A549 (cell line): ENCODE measurements around the gene HACL1. TPM values are rescaled to one million over a fixed set of nuclear protein-coding genes. Genes with fewer than 3 reads are reported as not detected.
"Not testable (repeated sequence)": the region's sequence is repeated elsewhere in the genome, so short reads cannot be mapped to it uniquely, and the experiment has no call there.

Experiments used
- ATAC-seq, 2 experiments: fragments of 200-7000 bp in 1 of 2; fragments of >200 bp in 1 of 2; cut with Nextera tagmentation in 1 of 2; cut with Tn5 transposase in 1 of 2; 3 replicates each; pipeline versions ENCODE4 v1.8.0 to v1.9.1; 2018 to 2020; ENCODE audit warnings: mild to moderate bottlenecking in 1 of 2, moderate library complexity in 1 of 2
- CTCF ChIA-PET: fragments of 300-600 bp; sonication (Branson Sonifier 250); formaldehyde crosslinking; extraction: SDS; loops from one replicate; lab custom pipeline; 2021; ENCODE audit warnings: antibody characterized with exemption, inconsistent platforms; lab: Yijun Ruan, JAX
- POLR2A ChIA-PET: fragments of 350-600 bp; formaldehyde crosslinking; extraction: SDS; loops from one replicate; lab custom pipeline; 2021; ENCODE audit warnings: antibody characterized with exemption, inconsistent platforms; lab: Yijun Ruan, JAX
- DNase-seq, 2 experiments: peaks; one replicate each; pipeline versions ENCODE4 v3.0.0 to v3.0.0-alpha.2; 2011 to 2016; ENCODE audit warnings: low read depth in 1 of 2, low spot score in 1 of 2
- FAIRE-seq: peaks from 2 replicates; lab custom pipeline; 2011; peaks lifted over from hg19 to GRCh38; lab: Jason Lieb, UNC
- H3K27ac ChIP-seq, 2 experiments: fragments of >200 bp; sonication (Bioruptor Twin); formaldehyde crosslinking; 3 replicates each; pipeline ENCODE4 v1.5.1; 2016 to 2017
- H3K4me1 ChIP-seq: fragments of >200 bp; sonication (Bioruptor Twin); formaldehyde crosslinking; 3 replicates; pipeline ENCODE4 v1.6.1; 2016
- H3K4me2 ChIP-seq: fragments of >200 bp; sonication (Bioruptor Twin); formaldehyde crosslinking; 3 replicates; pipeline ENCODE4 v1.6.1; 2016
- H3K4me3 ChIP-seq: fragments of >200 bp; sonication (Bioruptor Twin); formaldehyde crosslinking; 3 replicates; pipeline ENCODE4 v1.5.1; 2016
- H3K9me3 ChIP-seq: fragments of >200 bp; sonication (Bioruptor Twin); formaldehyde crosslinking; 3 replicates; pipeline ENCODE4 v1.6.1; 2016
- CBX8 ChIP-seq: fragments of 200-600 bp; sonication (generic); IDR thresholded peaks from 2 replicates; pipeline ENCODE4 v1.6.1; 2016
- CHD2 ChIP-seq: fragments of 150-350 bp; IDR thresholded peaks from 2 replicates; pipeline ENCODE4 v1.6.1; 2014; ENCODE audit warnings: low read length; ENCODE audit not compliant: partially characterized antibody
- CHD4 ChIP-seq: fragments of 200-600 bp; sonication (generic); IDR thresholded peaks from 2 replicates; pipeline ENCODE4 v1.6.1; 2016; ENCODE audit warnings: antibody characterized with exemption, mild to moderate bottlenecking, borderline replicate concordance
- EHF ChIP-seq: fragments of 250-450 bp; sonication (Bioruptor Pico); IDR thresholded peaks from 2 replicates; pipeline ENCODE4 v1.5.0; 2020; ENCODE audit warnings: mild to moderate bottlenecking
- HEYL ChIP-seq: fragments of 250-450 bp; sonication (Bioruptor Pico); IDR thresholded peaks from 2 replicates; pipeline ENCODE4 v1.8.0; 2021; ENCODE audit warnings: mild to moderate bottlenecking, moderate library complexity
- KDM1A ChIP-seq: fragments of 200-600 bp; sonication (generic); IDR thresholded peaks from 2 replicates; pipeline ENCODE4 v1.6.1; 2016; ENCODE audit warnings: low read depth, mild to moderate bottlenecking
- NFE2L2 ChIP-seq: fragments of 150-350 bp; conservative IDR thresholded peaks from 2 replicates; pipeline ENCODE4 v1.6.1; 2014; ENCODE audit warnings: low read length
- POLR2A ChIP-seq: IDR thresholded peaks from 2 replicates; pipeline ENCODE4 v1.6.1; 2012; ENCODE audit warnings: mild to moderate bottlenecking, low read length
- RCOR1 ChIP-seq: fragments of 150-350 bp; IDR thresholded peaks from 2 replicates; pipeline ENCODE4 v1.6.1; 2014; ENCODE audit warnings: antibody characterized with exemption, low read length, low read depth
- TFCP2L1 ChIP-seq: fragments of 250-450 bp; sonication (Bioruptor Pico); IDR thresholded peaks from 2 replicates; pipeline ENCODE4 v1.5.0; 2021; ENCODE audit warnings: mild to moderate bottlenecking
- ZC3H11A ChIP-seq: fragments of 450-650 bp; IDR thresholded peaks from 2 replicates; pipeline ENCODE4 v1.6.1; 2014; ENCODE audit warnings: antibody characterized with exemption, mild to moderate bottlenecking
- WGBS: methylation state at CpG from one replicate; pipeline ENCODE4 v1.1.6; 2017; ENCODE audit errors: missing lambda C conversion rate; 5-methylcytosine and 5-hydroxymethylcytosine counted together
- polyA plus RNA-seq, 4 experiments: library from polyadenylated mRNA; depleted of rRNA in 3 of 4; stranded (reverse); fragments of >200 nt; fragmentation: RNase III in 1 of 4; extraction: RNeasy Plus Mini Kit Qiagen cat#74134 plus additional on column Dnase treatment in 1 of 4; gene quantifications; 2 replicates in 3 of 4; 3 replicates in 1 of 4; pipeline ENCODE4 v1.2.3, GENCODE V29; 2011 to 2017
- TF ChIP-seq, protein P1 (sequence below): fragments of 250-450 bp; sonication (Bioruptor Pico); IDR thresholded peaks from 2 replicates; pipeline ENCODE4 v1.5.0; 2021; ENCODE audit warnings: mild to moderate bottlenecking, moderate library complexity, borderline replicate concordance
- TF ChIP-seq, protein P2 (sequence below): fragments of 450-650 bp; IDR thresholded peaks from 2 replicates; pipeline ENCODE4 v1.6.1; 2014; ENCODE audit warnings: antibody characterized with exemption
- TF ChIP-seq, protein P3 (sequence below): fragments of >200 bp; sonication (Bioruptor Twin); formaldehyde crosslinking; IDR thresholded peaks from 3 replicates; pipeline ENCODE4 v1.5.1; 2016
- TF ChIP-seq, protein P4 (sequence below): IDR thresholded peaks from 2 replicates; pipeline ENCODE4 v1.6.1; 2012; ENCODE audit warnings: low read depth, borderline replicate concordance
- TF ChIP-seq, protein P5 (sequence below): fragments of 150-350 bp; IDR thresholded peaks from 2 replicates; pipeline ENCODE4 v1.6.1; 2014; ENCODE audit warnings: low read depth, mild to moderate bottlenecking, low read length
- TF ChIP-seq, protein P6 (sequence below): IDR thresholded peaks from 2 replicates; pipeline ENCODE4 v1.6.1; 2012
- TF ChIP-seq, protein P7 (sequence below): fragments of >200 bp; sonication (Bioruptor Twin); formaldehyde crosslinking; IDR thresholded peaks from 2 replicates; pipeline ENCODE4 v1.6.1; 2016

The HACL1 gene
- polyA plus RNA-seq, 2 of the 4 experiments (the other 2 are of a cell fraction): 26.3 to 51.0 TPM

DNA sequence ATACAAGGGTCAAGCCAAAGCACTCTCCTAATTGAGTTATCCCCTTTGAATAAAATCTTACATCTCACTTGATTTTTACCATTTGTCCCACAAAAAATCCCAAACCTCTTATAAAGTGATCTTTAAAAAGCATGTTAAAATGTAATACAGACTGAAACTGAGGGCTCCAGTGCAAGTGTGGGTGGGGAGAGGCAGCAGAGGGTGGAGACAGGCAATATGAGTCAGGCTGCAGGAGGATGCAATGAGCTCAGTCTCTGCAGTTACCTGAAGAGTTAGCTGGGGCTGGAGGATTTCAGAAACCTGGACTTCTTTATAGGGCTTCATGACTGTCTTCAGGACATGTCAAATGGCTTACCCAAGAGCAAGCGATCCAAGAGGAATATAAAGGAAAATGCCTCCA, 65.6 kb downstream of the HACL1 start:
- TF ChIP-seq CHD4: no peak
- TF ChIP-seq, protein P1, sequence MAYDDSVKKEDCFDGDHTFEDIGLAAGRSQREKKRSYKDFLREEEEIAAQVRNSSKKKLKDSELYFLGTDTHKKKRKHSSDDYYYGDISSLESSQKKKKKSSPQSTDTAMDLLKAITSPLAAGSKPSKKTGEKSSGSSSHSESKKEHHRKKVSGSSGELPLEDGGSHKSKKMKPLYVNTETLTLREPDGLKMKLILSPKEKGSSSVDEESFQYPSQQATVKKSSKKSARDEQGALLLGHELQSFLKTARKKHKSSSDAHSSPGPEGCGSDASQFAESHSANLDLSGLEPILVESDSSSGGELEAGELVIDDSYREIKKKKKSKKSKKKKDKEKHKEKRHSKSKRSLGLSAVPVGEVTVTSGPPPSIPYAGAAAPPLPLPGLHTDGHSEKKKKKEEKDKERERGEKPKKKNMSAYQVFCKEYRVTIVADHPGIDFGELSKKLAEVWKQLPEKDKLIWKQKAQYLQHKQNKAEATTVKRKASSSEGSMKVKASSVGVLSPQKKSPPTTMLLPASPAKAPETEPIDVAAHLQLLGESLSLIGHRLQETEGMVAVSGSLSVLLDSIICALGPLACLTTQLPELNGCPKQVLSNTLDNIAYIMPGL (CRISPR knock-in tag): no peak
- TF ChIP-seq, protein P2, sequence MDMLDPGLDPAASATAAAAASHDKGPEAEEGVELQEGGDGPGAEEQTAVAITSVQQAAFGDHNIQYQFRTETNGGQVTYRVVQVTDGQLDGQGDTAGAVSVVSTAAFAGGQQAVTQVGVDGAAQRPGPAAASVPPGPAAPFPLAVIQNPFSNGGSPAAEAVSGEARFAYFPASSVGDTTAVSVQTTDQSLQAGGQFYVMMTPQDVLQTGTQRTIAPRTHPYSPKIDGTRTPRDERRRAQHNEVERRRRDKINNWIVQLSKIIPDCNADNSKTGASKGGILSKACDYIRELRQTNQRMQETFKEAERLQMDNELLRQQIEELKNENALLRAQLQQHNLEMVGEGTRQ: no peak
- TF ChIP-seq, protein P3, sequence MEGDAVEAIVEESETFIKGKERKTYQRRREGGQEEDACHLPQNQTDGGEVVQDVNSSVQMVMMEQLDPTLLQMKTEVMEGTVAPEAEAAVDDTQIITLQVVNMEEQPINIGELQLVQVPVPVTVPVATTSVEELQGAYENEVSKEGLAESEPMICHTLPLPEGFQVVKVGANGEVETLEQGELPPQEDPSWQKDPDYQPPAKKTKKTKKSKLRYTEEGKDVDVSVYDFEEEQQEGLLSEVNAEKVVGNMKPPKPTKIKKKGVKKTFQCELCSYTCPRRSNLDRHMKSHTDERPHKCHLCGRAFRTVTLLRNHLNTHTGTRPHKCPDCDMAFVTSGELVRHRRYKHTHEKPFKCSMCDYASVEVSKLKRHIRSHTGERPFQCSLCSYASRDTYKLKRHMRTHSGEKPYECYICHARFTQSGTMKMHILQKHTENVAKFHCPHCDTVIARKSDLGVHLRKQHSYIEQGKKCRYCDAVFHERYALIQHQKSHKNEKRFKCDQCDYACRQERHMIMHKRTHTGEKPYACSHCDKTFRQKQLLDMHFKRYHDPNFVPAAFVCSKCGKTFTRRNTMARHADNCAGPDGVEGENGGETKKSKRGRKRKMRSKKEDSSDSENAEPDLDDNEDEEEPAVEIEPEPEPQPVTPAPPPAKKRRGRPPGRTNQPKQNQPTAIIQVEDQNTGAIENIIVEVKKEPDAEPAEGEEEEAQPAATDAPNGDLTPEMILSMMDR: no peak
- no peak for TF ChIP-seq POLR2A
- TF ChIP-seq RCOR1: no peak
- no peak for TF ChIP-seq TFCP2L1 (CRISPR knock-in tag)
- TF ChIP-seq EHF: no peak
- TF ChIP-seq CBX8: no peak
- no peak for TF ChIP-seq CHD2
- TF ChIP-seq NFE2L2: no peak
- TF ChIP-seq ZC3H11A: no peak
- TF ChIP-seq, protein P4, sequence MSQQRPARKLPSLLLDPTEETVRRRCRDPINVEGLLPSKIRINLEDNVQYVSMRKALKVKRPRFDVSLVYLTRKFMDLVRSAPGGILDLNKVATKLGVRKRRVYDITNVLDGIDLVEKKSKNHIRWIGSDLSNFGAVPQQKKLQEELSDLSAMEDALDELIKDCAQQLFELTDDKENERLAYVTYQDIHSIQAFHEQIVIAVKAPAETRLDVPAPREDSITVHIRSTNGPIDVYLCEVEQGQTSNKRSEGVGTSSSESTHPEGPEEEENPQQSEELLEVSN: no peak
- TF ChIP-seq, protein P5, sequence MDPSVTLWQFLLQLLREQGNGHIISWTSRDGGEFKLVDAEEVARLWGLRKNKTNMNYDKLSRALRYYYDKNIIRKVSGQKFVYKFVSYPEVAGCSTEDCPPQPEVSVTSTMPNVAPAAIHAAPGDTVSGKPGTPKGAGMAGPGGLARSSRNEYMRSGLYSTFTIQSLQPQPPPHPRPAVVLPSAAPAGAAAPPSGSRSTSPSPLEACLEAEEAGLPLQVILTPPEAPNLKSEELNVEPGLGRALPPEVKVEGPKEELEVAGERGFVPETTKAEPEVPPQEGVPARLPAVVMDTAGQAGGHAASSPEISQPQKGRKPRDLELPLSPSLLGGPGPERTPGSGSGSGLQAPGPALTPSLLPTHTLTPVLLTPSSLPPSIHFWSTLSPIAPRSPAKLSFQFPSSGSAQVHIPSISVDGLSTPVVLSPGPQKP: no peak
- TF ChIP-seq, protein P6, sequence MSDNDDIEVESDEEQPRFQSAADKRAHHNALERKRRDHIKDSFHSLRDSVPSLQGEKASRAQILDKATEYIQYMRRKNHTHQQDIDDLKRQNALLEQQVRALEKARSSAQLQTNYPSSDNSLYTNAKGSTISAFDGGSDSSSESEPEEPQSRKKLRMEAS: no peak
- TF ChIP-seq KDM1A: no peak
- no peak for TF ChIP-seq HEYL
- TF ChIP-seq, protein P7, sequence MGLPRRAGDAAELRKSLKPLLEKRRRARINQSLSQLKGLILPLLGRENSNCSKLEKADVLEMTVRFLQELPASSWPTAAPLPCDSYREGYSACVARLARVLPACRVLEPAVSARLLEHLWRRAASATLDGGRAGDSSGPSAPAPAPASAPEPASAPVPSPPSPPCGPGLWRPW: no peak
- CTCF ChIA-PET: interaction anchor here (0.6 kb wide), 1 partner anchor 199 kb away, joined by 6 read pairs; no protein-coding TSS in a partner anchor
- FAIRE-seq (no peak), ATAC-seq (no peak), DNase-seq (no peak)
- POLR2A ChIA-PET: no interaction called here
- Histone ChIP-seq H3K4me1 (no peaks in the 10 kb centered on the region), H3K4me3 (no peak overlapping the region), H3K9me3 (no peaks in the 10 kb centered on the region), H3K27ac (no peak overlapping the region), H3K4me2 (no peak overlapping the region)
- WGBS: 100% methylated on average over 1 of the region's 1 CpG

DNA sequence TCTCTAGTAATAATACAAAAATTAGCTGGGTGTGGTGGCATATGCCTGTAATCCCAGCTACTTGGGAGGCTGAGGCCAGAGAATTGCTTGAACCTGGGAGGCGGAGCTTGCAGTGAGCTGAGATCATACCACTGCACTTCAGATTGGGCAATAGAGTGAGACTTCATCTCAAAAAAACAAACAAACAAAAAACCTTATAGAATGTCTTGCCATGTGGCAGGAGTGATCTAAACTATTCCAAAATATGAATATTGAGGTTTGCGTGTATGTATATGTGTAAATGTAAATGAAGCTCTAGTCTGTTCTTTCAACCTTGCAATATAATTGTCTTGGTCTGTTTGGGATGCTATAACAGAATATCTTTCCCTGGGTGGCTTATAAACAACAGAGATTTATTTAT, 68.8 kb downstream of the HACL1 start:
- POLR2A ChIA-PET, DNase-seq, H3K9me3 ChIP-seq, ATAC-seq, H3K4me2 ChIP-seq, H3K4me1 ChIP-seq, H3K27ac ChIP-seq, H3K4me3 ChIP-seq, FAIRE-seq: not testable (repeated sequence)
- CTCF ChIA-PET: interaction anchor here (1.3 to 1.6 kb wide), 4 partner anchors 9 to 330 kb away, joined by 3 to 5 read pairs (median 4); no protein-coding TSS in a partner anchor
- WGBS: 99% methylated on average over 2 of the region's 2 CpGs
